Right ventricle myocardium inferior (tissue), 1 donor: ENCODE data around the gene TMOD1. TPM values are rescaled to one million over a fixed set of nuclear protein-coding genes. Genes with fewer than 3 reads are reported as not detected.
"Not testable (repeated sequence)": the region's sequence is repeated elsewhere in the genome, so short reads cannot be mapped to it uniquely, and the experiment has no call there.

ENCODE experiments used
- ATAC-seq: fragments of 200-7000 bp; cut with Tn5 transposase; one replicate; pipeline ENCODE4 v1.9.1; 2020; ENCODE audit warnings: mild to moderate bottlenecking, moderate library complexity
- DNase-seq: peaks from one replicate; pipeline ENCODE4 v3.0.0; 2021; ENCODE audit errors: missing footprints
- intact Hi-C: fragments of 100-400 bp; cut with DNase I; formaldehyde crosslinking; loops from one replicate; pipeline ENCODE4 v1.11.0; 2022
- long read RNA-seq: library from polyadenylated mRNA; unstranded; transcript quantifications from one replicate; pipeline ENCODE4 v2.0.0, GENCODE V29; 2021
- total RNA-seq: library from RNA; stranded (reverse); fragmentation: NEBNext Ultra II Directional; extraction: Animal tissue kit (Norgen Biotek cat#: 25700); gene quantifications from one replicate; pipeline ENCODE4 v1.2.1, GENCODE V29; 2021
- donor health status: DM: no; HTN: yes; CAD: no; lungs with severe emphysema.

TMOD1 gene
- total RNA-seq: 192 TPM
- long read RNA-seq, transcript TMOD1-201 (10 exons, 3,343 nt): major isoform, 193 of 252 reads
- long read RNA-seq, partial matches to known transcripts: 52 of 252 reads
- long read RNA-seq, other reads (novel, unspliced or antisense): 7 of 252 reads

- intact Hi-C loops: loop anchor here (1.0 kb wide), 1 partner anchor 98 kb away; no protein-coding TSS in a partner anchor
- DNase-seq (peak; percentile 84), ATAC-seq (peak; percentile 84)
These were observed at the start of gene TMOD1 for GRCh38 chr9:97501177-97501971. TSS of gene TMOD1 (plus strand) at chr9:97501666. CDS start at chr9:97524189, 22,523 bp downstream.

- intact Hi-C loops, DNase-seq, ATAC-seq: not testable (repeated sequence)
These were observed 47.9 kb upstream of the TMOD1 start for GRCh38 chr9:97453573-97453972.

- ATAC-seq, intact Hi-C loops, DNase-seq: not testable (repeated sequence)
These were observed 44.6 kb upstream of the TMOD1 start for GRCh38 chr9:97456841-97457240.

GRCh38 chr9:97459326-97459725 is 42.1 kb upstream of the TMOD1 start:
- no peak for ATAC-seq
- intact Hi-C loops: no loop called here
- no peak for DNase-seq

GRCh38 chr9:97462159-97462558 is 39.3 kb upstream of the TMOD1 start:
- intact Hi-C loops: no loop called here
- DNase-seq (no peak), ATAC-seq (no peak)

- DNase-seq (no peak), ATAC-seq (no peak)
- intact Hi-C loops: no loop called here
These were observed 38.6 kb upstream of the TMOD1 start for GRCh38 chr9:97462914-97463313.

GRCh38 chr9:97468658-97469448 is 32.6 kb upstream of the TMOD1 start:
- intact Hi-C loops: loop anchor here (1.0 to 2.0 kb wide), 2 partner anchors 146 to 432 kb away; no protein-coding TSS in a partner anchor
- ATAC-seq (peak; percentile 96), DNase-seq (peak; percentile 85)

GRCh38 chr9:97470076-97470475 is 31.4 kb upstream of the TMOD1 start:
- intact Hi-C loops: no loop called here
- no peak for DNase-seq
- peak; percentile 53 for ATAC-seq

GRCh38 chr9:97473717-97474116 is 27.7 kb upstream of the TMOD1 start:
- intact Hi-C loops: no loop called here
- DNase-seq (no peak), ATAC-seq (no peak)

GRCh38 chr9:97474372-97474925 is 27.0 kb upstream of the TMOD1 start:
- intact Hi-C loops: no loop called here
- ATAC-seq: no peak
- DNase-seq: no peak

- intact Hi-C loops: no loop called here
- DNase-seq: no peak
- ATAC-seq: no peak
These were observed 26.4 kb upstream of the TMOD1 start for GRCh38 chr9:97475059-97475458.

- no peak for DNase-seq
- ATAC-seq: no peak
- intact Hi-C loops: no loop called here
These were observed 23.0 kb upstream of the TMOD1 start for GRCh38 chr9:97478301-97478981.

GRCh38 chr9:97479496-97480159 is 21.8 kb upstream of the TMOD1 start:
- intact Hi-C loops: loop anchor here (5.0 kb wide), 1 partner anchor 133 kb away; no protein-coding TSS in a partner anchor
- DNase-seq: no peak
- no peak for ATAC-seq

- intact Hi-C loops: loop anchor here (5.0 kb wide), 1 partner anchor 132 kb away; no protein-coding TSS in a partner anchor
- DNase-seq (no peak), ATAC-seq (no peak)
These were observed 21.3 kb upstream of the TMOD1 start for GRCh38 chr9:97480174-97480573.

- ATAC-seq (no peak), DNase-seq (no peak)
- intact Hi-C loops: loop anchor here (5.0 kb wide), 1 partner anchor 132 kb away; no protein-coding TSS in a partner anchor
These were observed 20.7 kb upstream of the TMOD1 start for GRCh38 chr9:97480749-97481148.

GRCh38 chr9:97484134-97484533 is 17.3 kb upstream of the TMOD1 start:
- intact Hi-C loops: loop anchor here (5.0 kb wide), 1 partner anchor 128 kb away; no protein-coding TSS in a partner anchor
- DNase-seq (no peak), ATAC-seq (no peak)

- intact Hi-C loops: no loop called here
- no peak for DNase-seq
- ATAC-seq: no peak
These were observed 14.4 kb upstream of the TMOD1 start for GRCh38 chr9:97487107-97487506.

GRCh38 chr9:97487861-97488260 is 13.6 kb upstream of the TMOD1 start:
- DNase-seq: no peak
- intact Hi-C loops: no loop called here
- no peak for ATAC-seq
